Loucy (cell line): Measurements from ENCODE around the gene ZFP14.

Experiments
- EZH2phosphoT487 ChIP-seq: fragments of 200-600 bp; IDR thresholded peaks from 2 replicates; pipeline ENCODE4 v1.6.1; 2018; ENCODE audit warnings: antibody characterized with exemption, mild to moderate bottlenecking, moderate library complexity, borderline replicate concordance
- TF ChIP-seq, protein P1 (sequence below): fragments of 200-600 bp; sonication (generic); conservative IDR thresholded peaks from 2 replicates; pipeline ENCODE4 v1.5.1; 2014; ENCODE audit warnings: mild to moderate bottlenecking, antibody characterized with exemption, low read length

DNA sequence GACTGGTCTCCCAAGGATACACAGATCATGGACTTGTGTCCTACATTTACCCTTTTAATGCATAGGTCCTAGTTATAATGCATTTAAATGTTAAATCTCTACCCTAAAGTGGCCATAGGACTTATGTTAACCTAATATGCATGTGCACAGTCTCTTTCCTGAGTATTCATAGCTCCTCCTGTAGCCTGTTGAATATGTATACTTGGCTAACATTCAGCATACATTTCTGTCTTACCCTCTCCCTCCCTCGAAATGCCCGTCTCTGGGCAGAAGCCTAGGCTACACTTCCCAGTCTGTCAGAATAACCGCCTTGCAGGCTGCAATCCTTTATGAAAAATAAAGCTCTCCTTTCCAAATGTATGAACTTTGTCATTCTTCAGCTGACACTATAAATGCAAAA, 25.5 kb upstream of the ZFP14 start:
- TF ChIP-seq, protein P1, sequence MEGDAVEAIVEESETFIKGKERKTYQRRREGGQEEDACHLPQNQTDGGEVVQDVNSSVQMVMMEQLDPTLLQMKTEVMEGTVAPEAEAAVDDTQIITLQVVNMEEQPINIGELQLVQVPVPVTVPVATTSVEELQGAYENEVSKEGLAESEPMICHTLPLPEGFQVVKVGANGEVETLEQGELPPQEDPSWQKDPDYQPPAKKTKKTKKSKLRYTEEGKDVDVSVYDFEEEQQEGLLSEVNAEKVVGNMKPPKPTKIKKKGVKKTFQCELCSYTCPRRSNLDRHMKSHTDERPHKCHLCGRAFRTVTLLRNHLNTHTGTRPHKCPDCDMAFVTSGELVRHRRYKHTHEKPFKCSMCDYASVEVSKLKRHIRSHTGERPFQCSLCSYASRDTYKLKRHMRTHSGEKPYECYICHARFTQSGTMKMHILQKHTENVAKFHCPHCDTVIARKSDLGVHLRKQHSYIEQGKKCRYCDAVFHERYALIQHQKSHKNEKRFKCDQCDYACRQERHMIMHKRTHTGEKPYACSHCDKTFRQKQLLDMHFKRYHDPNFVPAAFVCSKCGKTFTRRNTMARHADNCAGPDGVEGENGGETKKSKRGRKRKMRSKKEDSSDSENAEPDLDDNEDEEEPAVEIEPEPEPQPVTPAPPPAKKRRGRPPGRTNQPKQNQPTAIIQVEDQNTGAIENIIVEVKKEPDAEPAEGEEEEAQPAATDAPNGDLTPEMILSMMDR, result no peak
- no peak for TF ChIP-seq EZH2phosphoT487
